ENCODE measurements around the gene CBR1. TPM values are rescaled to one million over a fixed set of nuclear protein-coding genes. Genes with fewer than 3 reads are reported as not detected.

CBR1 gene
- total RNA-seq (2014; rRNA removed; shearing (Covaris generic)) = 217 and 237 TPM in 2 replicates
- 232 and 262 TPM in 2 replicates for polyA plus RNA-seq (2015; cell fraction: cytosol; rRNA removed)
- 63.1 and 93.5 TPM in 2 replicates for polyA plus RNA-seq (2015; cell fraction: nucleus; rRNA removed)

- in situ Hi-C loops (cut with HindIII; ENCODE audit: low pct_unique_long_range_greater_than_20kb, low sequenced_read_pairs) = no loop called here
- DNase-seq (ENCODE audit: low read depth, low spot score) = peak; percentile 94
These were observed at the start of gene CBR1 for GRCh38 chr21:36069713-36070583. CBR1 (plus strand) TSS chr21:36070024; CDS start chr21:36070116, 92 bp downstream.

- in situ Hi-C loops (cut with HindIII; ENCODE audit: low pct_unique_long_range_greater_than_20kb, low sequenced_read_pairs) = no loop called here
- DNase-seq (ENCODE audit: low read depth, low spot score) = no peak
These were observed 48.5 kb upstream of the CBR1 start for GRCh38 chr21:36021251-36021837.

GRCh38 chr21:36022427-36023091 lies 47.3 kb upstream of the CBR1 start:
- in situ Hi-C loops (cut with HindIII; ENCODE audit: low pct_unique_long_range_greater_than_20kb, low sequenced_read_pairs) = no loop called here
- no peak for DNase-seq (ENCODE audit: low read depth, low spot score)

GRCh38 chr21:36023092-36023480 lies 46.7 kb upstream of the CBR1 start:
- in situ Hi-C loops (cut with HindIII; ENCODE audit: low pct_unique_long_range_greater_than_20kb, low sequenced_read_pairs) = no loop called here
- DNase-seq (ENCODE audit: low read depth, low spot score) = no peak

- in situ Hi-C loops (cut with HindIII; ENCODE audit: low pct_unique_long_range_greater_than_20kb, low sequenced_read_pairs) = no loop called here
- DNase-seq (ENCODE audit: low read depth, low spot score) = no peak
These were observed 45.0 kb upstream of the CBR1 start for GRCh38 chr21:36024782-36025181.

- DNase-seq (ENCODE audit: low read depth, low spot score) = no peak
- in situ Hi-C loops (cut with HindIII; ENCODE audit: low pct_unique_long_range_greater_than_20kb, low sequenced_read_pairs) = no loop called here
These were observed 42.5 kb upstream of the CBR1 start for GRCh38 chr21:36027347-36027746.

- in situ Hi-C loops (cut with HindIII; ENCODE audit: low pct_unique_long_range_greater_than_20kb, low sequenced_read_pairs) = no loop called here
- peak; percentile 72 for DNase-seq (ENCODE audit: low read depth, low spot score)
These were observed 41.4 kb upstream of the CBR1 start for GRCh38 chr21:36028127-36029069.

- no peak for DNase-seq (ENCODE audit: low read depth, low spot score)
- in situ Hi-C loops (cut with HindIII; ENCODE audit: low pct_unique_long_range_greater_than_20kb, low sequenced_read_pairs) = no loop called here
These were observed 40.5 kb upstream of the CBR1 start for GRCh38 chr21:36029309-36029708.

- in situ Hi-C loops (cut with HindIII; ENCODE audit: low pct_unique_long_range_greater_than_20kb, low sequenced_read_pairs) = no loop called here
These were observed 39.1 kb upstream of the CBR1 start for GRCh38 chr21:36030581-36031189.

GRCh38 chr21:36032647-36033406 lies 37.0 kb upstream of the CBR1 start:
- in situ Hi-C loops (cut with HindIII; ENCODE audit: low pct_unique_long_range_greater_than_20kb, low sequenced_read_pairs) = no loop called here
- DNase-seq (ENCODE audit: low read depth, low spot score) = no peak

More at GRCh38 chr21:36030581-36031189, 39.1 kb upstream of the CBR1 start:
- DNase-seq (ENCODE audit: low read depth, low spot score) = no peak

GRCh38 chr21:36034211-36034913 lies 35.5 kb upstream of the CBR1 start:
- no peak for DNase-seq (ENCODE audit: low read depth, low spot score)
- in situ Hi-C loops (cut with HindIII; ENCODE audit: low pct_unique_long_range_greater_than_20kb, low sequenced_read_pairs) = no loop called here

- in situ Hi-C loops (cut with HindIII; ENCODE audit: low pct_unique_long_range_greater_than_20kb, low sequenced_read_pairs) = no loop called here
- DNase-seq (ENCODE audit: low read depth, low spot score) = no peak
These were observed 34.4 kb upstream of the CBR1 start for GRCh38 chr21:36035381-36035791.

GRCh38 chr21:36038701-36039497 lies 30.9 kb upstream of the CBR1 start:
- in situ Hi-C loops (cut with HindIII; ENCODE audit: low pct_unique_long_range_greater_than_20kb, low sequenced_read_pairs) = no loop called here
- DNase-seq (ENCODE audit: low read depth, low spot score) = no peak

GRCh38 chr21:36039861-36040260 lies 30.0 kb upstream of the CBR1 start:
- in situ Hi-C loops (cut with HindIII; ENCODE audit: low pct_unique_long_range_greater_than_20kb, low sequenced_read_pairs) = no loop called here
- DNase-seq (ENCODE audit: low read depth, low spot score) = no peak

GRCh38 chr21:36040389-36040788 lies 29.4 kb upstream of the CBR1 start:
- in situ Hi-C loops (cut with HindIII; ENCODE audit: low pct_unique_long_range_greater_than_20kb, low sequenced_read_pairs) = no loop called here
- DNase-seq (ENCODE audit: low read depth, low spot score) = no peak

Data from SK-MEL-5 (cell line).